Measurements from ENCODE around the gene MAPK9. TPM values are rescaled to one million over a fixed set of nuclear protein-coding genes. Genes with fewer than 3 reads are reported as not detected.

MAPK9 gene
- total RNA-seq, 1 donor from 2014 or later: 32.5 TPM

DNA sequence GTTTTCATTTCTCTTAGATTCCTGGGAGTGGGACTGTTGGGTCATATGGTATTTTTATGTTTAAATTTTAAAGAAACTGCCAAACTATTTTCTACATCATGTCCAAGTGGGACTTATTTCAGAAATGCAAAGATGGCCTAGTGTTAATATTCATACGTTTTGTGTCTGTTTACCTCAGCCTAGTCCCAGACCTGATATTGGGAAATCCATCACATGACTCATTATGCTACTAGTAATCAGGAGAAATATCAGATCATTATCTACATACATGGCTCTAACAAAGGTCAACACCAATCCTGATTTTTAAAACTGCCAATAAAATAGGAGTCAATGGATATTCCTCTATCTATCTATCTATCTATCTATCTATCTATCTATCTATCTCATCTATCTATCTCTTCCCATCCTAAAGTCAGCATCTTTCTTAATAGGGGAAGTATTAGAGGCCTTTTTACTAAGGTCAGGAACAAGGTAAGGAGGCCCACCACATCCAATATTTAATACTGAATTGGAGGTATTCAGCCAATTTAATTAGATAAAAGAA, 87.5 kb downstream of the MAPK9 start:
- DNase-seq: no peak

DNA sequence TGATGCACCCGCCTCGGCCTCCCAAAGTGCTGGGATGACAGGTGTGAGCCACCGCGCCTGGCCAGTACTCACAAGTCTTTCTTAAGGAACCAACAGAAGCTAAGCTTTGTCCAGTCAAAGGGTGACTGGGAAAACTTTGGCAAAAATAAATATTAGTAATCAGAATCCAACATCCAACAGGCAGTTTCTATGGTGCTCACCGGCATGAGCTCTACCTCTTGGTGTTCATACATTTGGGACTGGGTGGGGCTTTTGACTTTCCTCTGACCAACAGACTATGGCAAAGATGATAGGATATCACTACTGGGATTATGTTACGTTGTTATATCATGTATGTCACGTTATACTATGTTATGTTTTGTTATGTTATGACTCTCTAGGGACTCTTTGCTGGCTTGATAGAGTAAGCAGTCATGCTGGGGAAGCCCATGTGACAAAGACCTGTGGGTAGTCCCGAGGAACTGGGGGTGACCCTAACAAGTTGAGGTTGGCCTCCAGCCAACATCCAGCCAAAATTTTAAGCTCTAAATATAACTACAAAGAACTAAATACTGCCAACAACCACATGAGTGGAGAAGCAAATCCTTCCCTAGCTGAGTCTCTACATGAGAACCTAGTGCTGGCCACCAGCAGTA, 88.8 kb downstream of the MAPK9 start:
- no peak for DNase-seq

GRCh38 chr5:180201051-180201987, 90.6 kb downstream of the MAPK9 start:
- DNase-seq: no peak

DNA sequence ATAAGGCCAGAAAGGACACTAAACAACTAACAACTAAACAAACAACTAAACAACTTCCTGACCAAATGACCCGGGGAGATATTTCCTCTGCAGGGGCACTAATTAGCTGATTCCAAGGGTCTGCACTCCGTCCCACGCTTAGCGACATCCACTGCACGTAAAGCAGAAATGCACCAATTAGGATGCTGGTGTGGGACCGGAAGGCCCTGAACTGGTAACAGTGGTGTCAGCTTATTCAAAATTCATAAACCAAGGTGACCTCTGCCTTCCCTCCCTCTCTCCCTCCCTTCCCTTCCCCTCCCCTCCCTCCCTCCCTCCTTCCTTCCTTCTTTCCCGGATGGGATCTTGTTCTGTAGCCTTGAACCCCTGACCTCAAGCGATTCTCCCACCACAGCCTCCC, 92.5 kb downstream of the MAPK9 start:
- no peak for DNase-seq

GRCh38 chr5:180198208-180198607, 93.7 kb downstream of the MAPK9 start:
- DNase-seq: no peak

DNA sequence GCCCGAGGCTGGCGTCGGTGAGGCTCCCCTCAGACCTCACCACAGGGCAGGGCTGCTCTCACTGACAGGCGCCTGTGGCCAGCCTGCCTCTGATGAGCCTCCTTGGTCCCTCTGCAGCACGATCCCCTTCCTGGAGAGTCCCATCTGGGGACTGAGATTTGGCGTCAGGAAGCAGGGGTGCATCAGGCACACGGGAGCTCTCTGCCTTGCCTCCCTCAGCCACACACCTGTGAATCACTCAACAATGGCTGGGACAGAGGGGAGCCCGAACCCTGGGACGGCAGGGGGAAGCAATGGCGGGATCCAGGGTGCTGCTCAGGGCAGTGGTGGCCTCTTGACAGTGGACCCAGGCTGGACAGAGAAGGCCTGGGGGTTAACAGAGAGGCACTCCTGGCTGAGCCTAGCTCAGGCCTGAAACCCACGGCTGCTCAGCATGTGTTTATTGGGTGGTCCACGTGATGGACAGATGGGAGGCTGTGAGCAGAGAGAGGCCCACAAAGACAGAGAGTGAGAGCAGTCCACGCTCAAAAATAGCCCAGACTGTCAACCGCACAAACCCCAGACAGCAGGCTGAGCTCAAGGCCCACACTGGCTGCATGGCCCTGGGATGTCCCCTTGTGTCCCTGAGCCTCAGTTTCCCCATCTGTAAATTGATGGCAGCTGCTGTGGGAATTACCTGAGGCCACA, 94.7 kb downstream of the MAPK9 start:
- peak; percentile 11 for DNase-seq

DNA sequence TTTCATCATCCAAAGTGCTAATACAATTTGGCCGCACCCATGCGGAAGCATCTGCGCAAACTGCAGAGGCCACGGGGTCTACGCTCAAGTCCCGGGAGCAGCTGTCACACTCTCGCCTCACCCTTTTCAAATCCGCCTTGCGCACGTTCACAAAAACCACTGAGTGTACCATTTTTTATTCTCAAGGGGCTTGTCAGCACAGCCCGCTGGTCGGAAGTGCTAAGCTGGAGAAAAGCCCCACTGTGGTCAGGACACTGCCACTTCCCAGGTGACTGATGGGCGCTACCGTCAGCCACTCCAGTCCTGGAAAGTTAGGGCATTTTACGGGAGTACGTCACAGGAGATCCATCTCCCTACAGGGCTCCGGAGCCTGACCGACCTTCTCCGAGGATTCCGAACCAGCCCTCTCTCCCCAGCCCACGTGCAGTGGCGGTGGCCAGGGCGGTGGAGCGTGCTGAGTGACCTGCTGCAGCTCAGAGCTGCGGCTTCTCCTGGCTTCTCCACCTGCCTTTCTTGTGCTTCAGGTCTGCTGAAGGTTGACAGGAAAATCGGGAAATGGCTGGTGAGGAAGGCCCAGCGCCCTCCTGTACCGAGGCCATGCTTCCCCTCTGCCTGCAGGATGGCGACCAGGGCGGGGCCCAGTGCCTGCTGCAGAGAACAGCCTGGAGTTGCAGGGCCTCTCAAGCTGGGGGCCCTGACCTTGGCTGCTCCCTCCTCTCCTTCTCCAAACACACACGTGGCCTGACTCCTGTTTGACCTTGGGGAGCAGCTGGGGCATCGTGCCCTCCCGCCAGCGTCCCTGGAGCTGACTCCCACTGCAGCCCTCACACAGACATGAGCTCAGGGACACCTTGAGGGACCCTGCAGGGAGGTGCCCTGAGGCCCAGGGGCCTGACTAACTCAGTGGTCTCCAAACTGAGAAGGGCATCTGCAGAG, 97.2 kb downstream of the MAPK9 start:
- no peak for DNase-seq

DNA sequence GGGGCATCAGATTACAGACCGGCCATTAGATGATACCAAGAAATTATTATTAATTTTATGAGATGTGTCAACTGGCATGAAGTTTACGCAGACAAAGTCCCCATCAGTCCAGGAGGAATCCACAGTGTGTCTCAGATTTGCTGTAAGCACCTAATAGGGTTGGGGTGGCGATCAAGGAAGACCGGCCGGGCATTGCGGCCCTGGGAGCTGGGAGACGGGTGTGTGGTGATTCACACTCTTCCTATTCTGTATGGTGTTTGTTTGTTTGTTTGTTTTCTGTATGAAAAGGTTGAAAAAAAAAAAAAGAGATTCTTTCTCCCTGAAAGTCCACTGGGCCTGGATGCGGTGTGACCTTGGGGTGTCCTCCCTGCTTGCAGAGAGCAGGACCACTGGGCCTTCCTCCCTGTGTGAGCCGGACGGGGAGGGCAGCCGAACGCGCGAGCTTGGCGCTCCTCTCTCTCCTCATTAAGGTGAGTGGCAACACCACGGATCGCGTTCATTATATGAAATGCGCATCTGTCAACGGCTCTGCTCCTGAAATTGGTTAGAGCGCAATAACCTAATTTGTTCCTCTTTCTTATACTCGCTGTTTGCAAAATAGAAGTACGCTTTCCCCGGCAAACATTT, 98.0 kb downstream of the MAPK9 start:
- no peak for DNase-seq

DNA sequence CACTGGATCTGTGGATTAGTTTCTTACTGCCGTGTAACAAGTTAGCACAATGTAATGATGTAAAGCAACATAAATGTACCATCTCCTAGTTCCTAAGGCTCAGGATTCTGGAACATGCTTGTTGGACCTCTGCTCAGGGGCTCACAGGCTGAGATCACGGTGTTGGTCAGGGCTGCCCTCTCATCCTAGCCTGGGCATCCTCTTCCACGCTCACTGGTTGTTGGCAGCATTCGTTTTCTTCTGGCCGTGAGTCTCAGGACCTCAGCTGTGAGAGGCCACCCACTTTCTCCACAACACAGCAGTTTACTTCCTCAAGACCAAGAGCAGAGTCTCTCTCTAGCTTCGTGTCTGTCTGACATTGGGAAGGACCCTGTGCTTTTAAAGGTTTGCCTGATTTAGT, 100.2 kb downstream of the MAPK9 start:
- no peak for DNase-seq

DNA sequence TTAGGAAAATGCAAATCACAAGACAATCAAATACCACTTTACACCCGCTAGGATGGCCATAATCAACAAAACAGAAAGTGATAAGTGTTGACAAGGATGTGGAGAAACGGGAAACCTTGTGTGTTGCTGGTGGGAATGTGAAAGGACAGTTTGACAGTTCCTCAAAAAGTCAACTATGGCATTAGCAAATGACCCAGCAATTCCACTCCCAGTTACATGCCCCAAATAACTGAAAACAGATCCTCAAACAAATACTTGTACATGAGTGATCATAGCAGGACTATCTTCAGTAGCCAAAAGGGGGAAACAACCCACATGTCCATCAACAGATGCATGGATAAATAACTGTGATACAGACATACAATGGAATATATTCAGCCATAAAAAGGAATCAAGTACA, 104.1 kb downstream of the MAPK9 start:
- no peak for DNase-seq

Other genes with a start within 250 kb of the MAPK9 start
- gene RNF130, start 220.3 kb downstream of the MAPK9 start, total RNA-seq: 61.3 TPM
- 4.8 TPM for gene RASGEF1C, start 82.9 kb downstream of the MAPK9 start, total RNA-seq
- gene GFPT2, start 61.3 kb upstream of the MAPK9 start, total RNA-seq: 13.6 TPM
- 24.2 TPM for gene CNOT6, start 202.3 kb upstream of the MAPK9 start, total RNA-seq

Measured in tongue (tissue), 2 donors.